MM.1S (cell line): Measurements from ENCODE around the gene DLAT.

Source experiments
- DNase-seq: peaks from one replicate; pipeline ENCODE4 v3.0.0-alpha.2; 2015
- H2AFZ ChIP-seq: fragments of 300-600 bp; sonication (generic); 2 replicates; pipeline ENCODE4 v1.6.0; 2016; ENCODE audit warnings: antibody characterized with exemption, low read length
- H3F3A ChIP-seq: fragments of 300-600 bp; sonication (generic); 2 replicates; pipeline ENCODE4 v1.6.1; 2016; ENCODE audit warnings: mild to moderate bottlenecking, antibody characterized with exemption, low read length, moderate library complexity, mixed read lengths; ENCODE audit not compliant: insufficient read depth
- H3K27ac ChIP-seq: fragments of 300-600 bp; sonication (generic); 2 replicates; pipeline ENCODE4 v1.5.1; 2016; ENCODE audit warnings: mild to moderate bottlenecking, low read length
- H3K27me3 ChIP-seq: fragments of 300-600 bp; sonication (generic); replicated peaks from 2 replicates; pipeline ENCODE4 v1.6.0; 2016; ENCODE audit warnings: low read length; ENCODE audit not compliant: insufficient read depth
- H3K36me3 ChIP-seq: fragments of 300-600 bp; sonication (generic); replicated peaks from 2 replicates; pipeline ENCODE4 v1.6.1; 2016; ENCODE audit warnings: mild to moderate bottlenecking, low read length, mixed read lengths; ENCODE audit not compliant: insufficient read depth
- H3K4me1 ChIP-seq: fragments of 300-600 bp; sonication (generic); 2 replicates; pipeline ENCODE4 v1.6.1; 2016; ENCODE audit warnings: low read length, mixed read lengths
- H3K4me2 ChIP-seq: fragments of 300-600 bp; sonication (generic); 2 replicates; pipeline ENCODE4 v1.6.0; 2016; ENCODE audit warnings: low read depth, low read length
- H3K4me3 ChIP-seq: fragments of 300-600 bp; sonication (generic); 2 replicates; pipeline ENCODE4 v1.5.1; 2016; ENCODE audit warnings: low read length, mixed read lengths
- H3K79me2 ChIP-seq: fragments of 300-600 bp; sonication (generic); 2 replicates; pipeline ENCODE4 v1.6.1; 2016; ENCODE audit warnings: mixed run types, low read length, mixed read lengths
- H3K9ac ChIP-seq: fragments of 300-600 bp; sonication (generic); 2 replicates; pipeline ENCODE4 v1.6.1; 2016; ENCODE audit warnings: low read length, mixed read lengths
- H3K9me2 ChIP-seq: fragments of 300-600 bp; sonication (generic); replicated peaks from 2 replicates; pipeline ENCODE4 v1.6.1; 2016; ENCODE audit warnings: mild to moderate bottlenecking, low read length, mixed read lengths; ENCODE audit not compliant: insufficient read depth
- H3K9me3 ChIP-seq: fragments of 300-600 bp; sonication (generic); replicated peaks from 2 replicates; pipeline ENCODE4 v1.6.1; 2016; ENCODE audit warnings: mild to moderate bottlenecking, low read length, mixed read lengths; ENCODE audit not compliant: insufficient read depth
- H4K20me1 ChIP-seq: fragments of 300-600 bp; sonication (generic); 2 replicates; pipeline ENCODE4 v1.6.1; 2016; ENCODE audit warnings: mild to moderate bottlenecking, low read length, moderate library complexity, mixed read lengths; ENCODE audit not compliant: insufficient read depth
- CTCF ChIP-seq: fragments of 300-600 bp; sonication (generic); IDR thresholded peaks from 2 replicates; pipeline ENCODE4 v1.5.1; 2016; ENCODE audit warnings: antibody characterized with exemption, low read length, mixed read lengths
- EZH2 ChIP-seq: fragments of 300-600 bp; sonication (generic); optimal IDR thresholded peaks from 2 replicates; pipeline ENCODE3; 2017; ENCODE audit warnings: low read depth, mild to moderate bottlenecking, antibody characterized with exemption, low read length, mixed read lengths
- EZH2phosphoT487 ChIP-seq: fragments of 300-600 bp; sonication (generic); IDR thresholded peaks from 2 replicates; pipeline ENCODE4 v1.6.1; 2018; ENCODE audit warnings: antibody characterized with exemption, low read length

DLAT gene

GRCh38 chr11:112024773-112025678 is at the start of gene DLAT:
Gene DLAT, plus strand, starts transcription at chr11:112025408. Its CDS starts 65 bp downstream, at chr11:112025473.
- H3K4me1 ChIP-seq = peaks cover 3% of the 10 kb centered on the region; the same call in 1 of the 2 replicates
- peak within 1 kb of the TSS; percentile 93 for H3K9ac ChIP-seq
- H4K20me1 ChIP-seq = no peaks in the 10 kb centered on the region
- no peaks in the 10 kb centered on the region for H3K9me2 ChIP-seq
- 0 out of 2 replicates have a peak, but pooled peaks cover 9% of the 10 kb centered on the region for H3K36me3 ChIP-seq
- TF ChIP-seq EZH2phosphoT487 = no peak
- H2AFZ ChIP-seq = peak within 1 kb of the TSS; percentile 94
- H3F3A ChIP-seq = peaks cover 10% of the 10 kb centered on the region
- H3K4me3 ChIP-seq = peak within 1 kb of the TSS; percentile 86
- peak; percentile 94 for DNase-seq
- H3K27me3 ChIP-seq = no peaks in the 10 kb centered on the region
- no peaks in the 10 kb centered on the region for H3K9me3 ChIP-seq
- peak within 1 kb of the TSS; percentile 74 for H3K4me2 ChIP-seq
- H3K27ac ChIP-seq = peak within 1 kb of the TSS; percentile 81
- H3K79me2 ChIP-seq = peaks cover 16% of the 10 kb centered on the region

GRCh38 chr11:111976119-111976766 is 49.0 kb upstream of the DLAT start:
- H3K27ac ChIP-seq = no peak overlapping the region
- DNase-seq = no peak
- TF ChIP-seq CTCF (no peak), EZH2 (no peak), EZH2phosphoT487 (no peak)
- no peaks in the 10 kb centered on the region for H4K20me1 ChIP-seq
- no peaks in the 10 kb centered on the region for H3K79me2 ChIP-seq
- H2AFZ ChIP-seq = no peak overlapping the region
- no peaks in the 10 kb centered on the region for H3K9me2 ChIP-seq
- no peak overlapping the region for H3K9ac ChIP-seq
- H3K9me3 ChIP-seq = no peaks in the 10 kb centered on the region
- H3K4me2 ChIP-seq = no peak overlapping the region
- H3F3A ChIP-seq = peaks cover 17% of the 10 kb centered on the region
- peaks cover 16% of the 10 kb centered on the region for H3K4me1 ChIP-seq
- no peaks in the 10 kb centered on the region for H3K36me3 ChIP-seq
- no peaks in the 10 kb centered on the region for H3K27me3 ChIP-seq
- no peak overlapping the region for H3K4me3 ChIP-seq

GRCh38 chr11:111976767-111977145 is 48.5 kb upstream of the DLAT start:
- Histone ChIP-seq H3K9ac (no peak overlapping the region), H3K79me2 (no peaks in the 10 kb centered on the region), H3K27ac (no peak overlapping the region), H3K27me3 (no peaks in the 10 kb centered on the region), H3K9me2 (no peaks in the 10 kb centered on the region), H3K36me3 (no peaks in the 10 kb centered on the region), H3K4me3 (no peak overlapping the region), H3K4me1 (peaks cover 13% of the 10 kb centered on the region), H3K4me2 (no peak overlapping the region), H3F3A (peaks cover 17% of the 10 kb centered on the region), H3K9me3 (no peaks in the 10 kb centered on the region), H4K20me1 (no peaks in the 10 kb centered on the region), H2AFZ (no peak overlapping the region)
- no peak for DNase-seq
- TF ChIP-seq EZH2phosphoT487 = no peak
- no peak for TF ChIP-seq EZH2
- no peak for TF ChIP-seq CTCF
